ENCODE measurements around the gene RAI1.

DNA sequence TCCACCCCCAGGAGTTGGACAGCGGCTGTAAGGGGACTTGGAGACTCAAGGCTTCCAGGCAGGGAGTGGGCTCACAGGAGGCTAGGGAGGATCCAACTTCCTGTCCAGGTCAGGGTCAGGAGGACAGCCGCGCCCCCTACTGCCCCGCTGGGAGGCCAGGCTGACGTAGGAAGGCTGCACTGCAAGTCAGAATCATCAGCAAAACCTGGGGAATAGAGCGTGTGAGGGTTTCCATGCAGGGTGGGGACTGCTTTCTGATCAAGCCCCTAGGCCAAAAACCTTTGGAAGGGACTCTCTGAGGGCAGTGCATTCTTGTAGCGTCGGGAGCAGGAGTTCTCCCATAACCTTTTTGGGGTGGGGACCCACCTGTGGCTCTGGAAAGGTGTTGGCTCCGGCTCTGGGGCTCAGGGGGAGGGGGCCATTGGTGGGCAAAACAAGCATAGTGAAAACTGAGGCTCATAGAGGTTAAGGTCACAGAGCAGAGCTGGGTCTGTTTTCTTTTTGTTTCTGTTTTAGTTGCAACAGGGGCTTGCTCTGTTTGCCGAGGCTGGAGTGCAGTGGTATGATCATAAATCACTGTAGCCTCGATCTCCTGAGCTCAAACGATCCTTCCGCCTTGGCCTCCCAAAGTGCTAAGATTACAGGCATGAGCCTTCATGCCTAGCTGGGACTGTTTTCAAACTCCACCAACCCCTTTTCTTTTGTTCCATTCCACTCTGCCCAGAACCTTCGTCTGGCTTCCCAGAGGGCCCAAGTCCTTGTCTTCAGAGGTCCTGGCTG, 22.1 kb downstream of the RAI1 start:
- no peak for TF ChIP-seq POLR2A (IDR thresholded peaks at IDR 0.05)
- TF ChIP-seq, protein P1, sequence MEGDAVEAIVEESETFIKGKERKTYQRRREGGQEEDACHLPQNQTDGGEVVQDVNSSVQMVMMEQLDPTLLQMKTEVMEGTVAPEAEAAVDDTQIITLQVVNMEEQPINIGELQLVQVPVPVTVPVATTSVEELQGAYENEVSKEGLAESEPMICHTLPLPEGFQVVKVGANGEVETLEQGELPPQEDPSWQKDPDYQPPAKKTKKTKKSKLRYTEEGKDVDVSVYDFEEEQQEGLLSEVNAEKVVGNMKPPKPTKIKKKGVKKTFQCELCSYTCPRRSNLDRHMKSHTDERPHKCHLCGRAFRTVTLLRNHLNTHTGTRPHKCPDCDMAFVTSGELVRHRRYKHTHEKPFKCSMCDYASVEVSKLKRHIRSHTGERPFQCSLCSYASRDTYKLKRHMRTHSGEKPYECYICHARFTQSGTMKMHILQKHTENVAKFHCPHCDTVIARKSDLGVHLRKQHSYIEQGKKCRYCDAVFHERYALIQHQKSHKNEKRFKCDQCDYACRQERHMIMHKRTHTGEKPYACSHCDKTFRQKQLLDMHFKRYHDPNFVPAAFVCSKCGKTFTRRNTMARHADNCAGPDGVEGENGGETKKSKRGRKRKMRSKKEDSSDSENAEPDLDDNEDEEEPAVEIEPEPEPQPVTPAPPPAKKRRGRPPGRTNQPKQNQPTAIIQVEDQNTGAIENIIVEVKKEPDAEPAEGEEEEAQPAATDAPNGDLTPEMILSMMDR (IDR thresholded peaks at IDR 0.05) = no peak

All from lower leg skin (tissue), 3 donors.